Endothelial cell of umbilical vein (primary cell): ENCODE data around the gene RAI1. TPM values are rescaled to one million over a fixed set of nuclear protein-coding genes. Genes with fewer than 3 reads are reported as not detected.

Experiments used
- BruUV-seq: library from RNA; stranded (reverse); fragments of 400-500 nt; replicated peaks from 2 replicates; lab custom pipeline; 2021; lab: Mats Ljungman, UMichigan
- CTCF ChIA-PET: fragments of 300-600, 350-600 bp; sonication (Branson Sonifier 250); formaldehyde crosslinking; loops from one replicate; lab custom pipeline; 2021; ENCODE audit warnings: antibody characterized with exemption, inconsistent platforms; lab: Charles Lee
- POLR2A ChIA-PET: fragments of 300-600, 350-600 bp; sonication (Branson Sonifier 250); formaldehyde crosslinking; loops from one replicate; lab custom pipeline; 2021; ENCODE audit warnings: antibody characterized with exemption, inconsistent platforms; lab: Charles Lee
- DNase-seq: peaks from one replicate; pipeline ENCODE4 v3.0.0-alpha.2; 2011; ENCODE audit warnings: low read depth, low spot score
- FAIRE-seq: peaks from 2 replicates; lab custom pipeline; 2011; peaks lifted over from hg19 to GRCh38; lab: Jason Lieb, UNC
- H2AFZ ChIP-seq: 2 replicates; pipeline ENCODE4 v1.6.0; 2012; ENCODE audit warnings: low read depth, low read length, control low read depth, inconsistent platforms
- H3K27ac ChIP-seq: 2 replicates; pipeline ENCODE4 v1.5.1; 2011; ENCODE audit warnings: low read depth, mild to moderate bottlenecking, control low read depth, low read length, moderate library complexity; ENCODE audit not compliant: insufficient read depth
- H3K27me3 ChIP-seq, 2 experiments: 2 replicates each; pipeline versions ENCODE4 v1.6.0 to v1.6.1; 2011; ENCODE audit warnings: low read length in 2 of 2, mixed read lengths in 1 of 2; ENCODE audit not compliant: control insufficient read depth in 2 of 2, insufficient read depth in 2 of 2
- H3K36me3 ChIP-seq, 2 experiments: 2 replicates in 1 of 2; 3 replicates in 1 of 2; pipeline ENCODE4 v1.5.1; 2011; ENCODE audit warnings: low read length in 2 of 2, mild to moderate bottlenecking in 1 of 2, moderate library complexity in 1 of 2; ENCODE audit not compliant: control insufficient read depth in 2 of 2, insufficient read depth in 2 of 2; ENCODE audit errors: extremely low read depth in 1 of 2
- H3K4me1 ChIP-seq: 3 replicates; pipeline ENCODE4 v1.5.1; 2011; ENCODE audit warnings: mild to moderate bottlenecking, low read length; ENCODE audit not compliant: control insufficient read depth, insufficient read depth; ENCODE audit errors: extremely low read depth
- H3K4me2 ChIP-seq: 2 replicates; pipeline ENCODE4 v1.6.1; 2011; ENCODE audit warnings: low read length, control low read depth, mixed read lengths; ENCODE audit not compliant: insufficient read depth
- H3K4me3 ChIP-seq, 3 experiments: fragments of 200-600 bp in 1 of 3; sonication (generic), shearing (Covaris generic) in 1 of 3; replicated peaks in 1 of 3; 2 replicates each; pipeline ENCODE4 v1.5.1; 2011 to 2016; ENCODE audit warnings: control low read depth in 3 of 3, low read length in 3 of 3, mild to moderate bottlenecking in 2 of 3, inconsistent platforms in 1 of 3, low read depth in 1 of 3, moderate library complexity in 1 of 3; ENCODE audit not compliant: insufficient read depth in 1 of 3
- H3K79me2 ChIP-seq: 2 replicates; pipeline ENCODE4 v1.6.0; 2012; ENCODE audit warnings: low read length, inconsistent platforms; ENCODE audit not compliant: control insufficient read depth, insufficient read depth
- H3K9ac ChIP-seq: replicated peaks from 2 replicates; pipeline ENCODE3; 2011; ENCODE audit warnings: low read length, control low read depth; ENCODE audit not compliant: insufficient read depth; ENCODE audit errors: extremely low read depth
- H3K9me1 ChIP-seq: replicated peaks from 3 replicates; pipeline ENCODE4 v1.6.0; 2011; ENCODE audit warnings: mild to moderate bottlenecking, low read length; ENCODE audit not compliant: control insufficient read depth, insufficient read depth; ENCODE audit errors: extremely low read depth
- H3K9me3 ChIP-seq: replicated peaks from 2 replicates; pipeline ENCODE4 v1.5.1; 2012; ENCODE audit warnings: low read length, inconsistent platforms; ENCODE audit not compliant: control insufficient read depth, insufficient read depth
- H4K20me1 ChIP-seq: replicated peaks from 2 replicates; pipeline ENCODE3; 2011; ENCODE audit warnings: mild to moderate bottlenecking, low read length; ENCODE audit not compliant: control insufficient read depth, insufficient read depth; ENCODE audit errors: extremely low read depth
- CTCF ChIP-seq, 2 donors: IDR thresholded peaks; 1 replicate in 1 of 2; 2 replicates in 1 of 2; pipeline ENCODE4 v1.5.1; 2011; ENCODE audit warnings: low read length in 2 of 2, mild to moderate bottlenecking in 2 of 2, moderate library complexity in 2 of 2, control low read depth in 1 of 2, inconsistent platforms in 1 of 2, low read depth in 1 of 2; ENCODE audit not compliant: insufficient read depth in 1 of 2; ENCODE audit errors: extremely low read depth in 1 of 2
- EZH2 ChIP-seq: IDR thresholded peaks from 2 replicates; pipeline ENCODE4 v1.6.1; 2012; ENCODE audit warnings: borderline replicate concordance, low read depth, mild to moderate bottlenecking, moderate library complexity, low read length, inconsistent platforms; ENCODE audit not compliant: severe bottlenecking
- FOS ChIP-seq: IDR thresholded peaks from 2 replicates; pipeline ENCODE4 v1.6.1; 2011; ENCODE audit warnings: mild to moderate bottlenecking, low read length, moderate library complexity, borderline replicate concordance; ENCODE audit not compliant: insufficient read depth
- GATA2 ChIP-seq: IDR thresholded peaks from 2 replicates; pipeline ENCODE4 v1.7.0; 2011; ENCODE audit warnings: low read depth, mild to moderate bottlenecking, moderate library complexity, mixed read lengths, low read length; ENCODE audit not compliant: insufficient read length, insufficient read depth
- JUN ChIP-seq: IDR thresholded peaks from 2 replicates; pipeline ENCODE4 v1.6.1; 2011; ENCODE audit warnings: borderline replicate concordance, low read depth; ENCODE audit not compliant: insufficient read length, insufficient read depth
- MAX ChIP-seq: IDR thresholded peaks from 2 replicates; pipeline ENCODE4 v1.6.1; 2011; ENCODE audit not compliant: insufficient read depth, insufficient read length
- MYC ChIP-seq: IDR thresholded peaks from one replicate; pipeline ENCODE4 v1.6.1; 2011; ENCODE audit warnings: mild to moderate bottlenecking, low read depth, low read length
- POLR2AphosphoS5 ChIP-seq: IDR thresholded peaks from 2 replicates; pipeline ENCODE4 v1.6.1; 2012; ENCODE audit warnings: low read depth, mild to moderate bottlenecking, control low read depth, low read length, moderate library complexity; ENCODE audit not compliant: insufficient read depth
- dilution Hi-C: fragments of 300-500 bp; cut with MboI; formaldehyde crosslinking; loops from one replicate; pipeline ENCODE4 v1.15.0; 2019; ENCODE audit warnings: low sequenced_read_pairs; ENCODE audit not compliant: extremely low pct_ligation_motif_present
- intact Hi-C: fragments of 100-400 bp; cut with micrococcal nuclease; formaldehyde crosslinking; loops from one replicate; pipeline ENCODE4 v1.10.0; 2022
- polyA plus RNA-seq, 4 experiments: library from polyadenylated mRNA; depleted of rRNA in 3 of 4; stranded (reverse) in 3 of 4; unstranded in 1 of 4; fragments of >200 nt; gene quantifications; 2 replicates each; pipeline versions ENCODE4 v1.2.1 to v1.2.3, GENCODE V29; 2011 to 2012; ENCODE audit warnings: missing spikeins in 1 of 4
- total RNA-seq: library from RNA; stranded (reverse); gene quantifications from 2 replicates; pipeline ENCODE4 v1.2.3, GENCODE V29; 2021

RAI1 gene
- total and polyA plus RNA-seq, 2 donors (not counting 3 experiments of a cell fraction or from before 2014, with no cell fraction given): 7.8 to 43.3 TPM

GRCh38 chr17:17789410-17789809 is 108.2 kb downstream of the RAI1 start:
- CTCF ChIA-PET: no interaction called here
- dilution Hi-C loops: no loop called here

More at GRCh38 chr17:17789410-17789809, 108.2 kb downstream of the RAI1 start:
- Histone ChIP-seq H3K4me1 (peaks cover under 1% of the 10 kb centered on the region), H3K36me3 (peaks cover 0 to 11% of the 10 kb centered on the region in 2 experiments), H3K79me2 (no peaks in the 10 kb centered on the region), H3K9me3 (no peaks in the 10 kb centered on the region), H3K9ac (no peak overlapping the region), H3K4me3 (no peak overlapping the region), H3K27me3 (no peaks in the 10 kb centered on the region), H2AFZ (no peak overlapping the region), H3K27ac (no peak overlapping the region), H3K4me2 (no peak overlapping the region), H4K20me1 (no peaks in the 10 kb centered on the region), H3K9me1 (no peaks in the 10 kb centered on the region)
- no peak for TF ChIP-seq EZH2
- no peak for TF ChIP-seq JUN
- TF ChIP-seq FOS: no peak
- no peak for TF ChIP-seq GATA2
- no peak for TF ChIP-seq MAX
- no peak for TF ChIP-seq CTCF (IDR thresholded peaks at IDR 0.05; ENCODE audit: extremely low read depth in 1 of 2, insufficient read depth in 1 of 2, low read depth in 1 of 2, low read length in 2 of 2)
- no peak for TF ChIP-seq POLR2AphosphoS5
- no peak for TF ChIP-seq MYC
- no TSS peak for BruUV-seq
- FAIRE-seq (no peak), DNase-seq (no peak)
- POLR2A ChIA-PET: no interaction called here
- intact Hi-C loops: no loop called here
